ENCODE results near the gene SORL1-AS1.

Gene SORL1-AS1

DNA sequence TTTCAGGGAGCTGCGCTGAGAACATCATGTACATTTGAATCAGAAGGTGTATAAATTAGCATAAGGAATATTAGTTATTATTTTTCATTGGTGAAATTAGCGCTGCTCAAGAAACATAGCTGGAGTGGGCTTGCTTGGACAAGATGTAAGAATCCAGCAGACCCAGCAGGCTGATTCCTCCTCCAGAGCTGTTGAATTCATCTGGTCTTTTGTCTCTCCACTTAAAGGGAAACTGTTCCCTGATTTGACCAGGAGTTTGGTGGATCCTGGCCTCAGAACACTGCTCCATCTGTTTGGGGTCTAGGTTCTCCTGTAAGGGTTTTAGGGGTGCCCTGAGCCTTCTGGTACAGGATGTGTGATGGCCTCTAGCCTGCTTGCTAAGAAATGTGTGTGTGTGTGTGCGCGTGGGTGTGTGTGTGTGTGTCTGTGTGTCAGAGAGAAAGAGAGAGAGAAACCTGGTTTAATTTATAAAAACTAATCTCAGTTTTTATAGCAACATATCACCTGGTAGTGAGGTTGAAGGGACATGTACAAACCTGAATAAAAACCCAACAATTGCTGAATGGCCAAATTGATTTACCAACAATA is 9.0 kb downstream of the SORL1-AS1 start:
- in situ Hi-C loops (cut with MboI; ENCODE audit: low sequenced_read_pairs, unreplicated experiment), result no loop called here
- DNase-seq (ENCODE audit: low spot score), result no peak
- TF ChIP-seq, protein P1, sequence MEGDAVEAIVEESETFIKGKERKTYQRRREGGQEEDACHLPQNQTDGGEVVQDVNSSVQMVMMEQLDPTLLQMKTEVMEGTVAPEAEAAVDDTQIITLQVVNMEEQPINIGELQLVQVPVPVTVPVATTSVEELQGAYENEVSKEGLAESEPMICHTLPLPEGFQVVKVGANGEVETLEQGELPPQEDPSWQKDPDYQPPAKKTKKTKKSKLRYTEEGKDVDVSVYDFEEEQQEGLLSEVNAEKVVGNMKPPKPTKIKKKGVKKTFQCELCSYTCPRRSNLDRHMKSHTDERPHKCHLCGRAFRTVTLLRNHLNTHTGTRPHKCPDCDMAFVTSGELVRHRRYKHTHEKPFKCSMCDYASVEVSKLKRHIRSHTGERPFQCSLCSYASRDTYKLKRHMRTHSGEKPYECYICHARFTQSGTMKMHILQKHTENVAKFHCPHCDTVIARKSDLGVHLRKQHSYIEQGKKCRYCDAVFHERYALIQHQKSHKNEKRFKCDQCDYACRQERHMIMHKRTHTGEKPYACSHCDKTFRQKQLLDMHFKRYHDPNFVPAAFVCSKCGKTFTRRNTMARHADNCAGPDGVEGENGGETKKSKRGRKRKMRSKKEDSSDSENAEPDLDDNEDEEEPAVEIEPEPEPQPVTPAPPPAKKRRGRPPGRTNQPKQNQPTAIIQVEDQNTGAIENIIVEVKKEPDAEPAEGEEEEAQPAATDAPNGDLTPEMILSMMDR (IDR thresholded peaks at IDR 0.05; ENCODE audit: borderline replicate concordance, control extremely low read depth, extremely low read depth, insufficient read depth, missing control alignments), result no peak

DNA sequence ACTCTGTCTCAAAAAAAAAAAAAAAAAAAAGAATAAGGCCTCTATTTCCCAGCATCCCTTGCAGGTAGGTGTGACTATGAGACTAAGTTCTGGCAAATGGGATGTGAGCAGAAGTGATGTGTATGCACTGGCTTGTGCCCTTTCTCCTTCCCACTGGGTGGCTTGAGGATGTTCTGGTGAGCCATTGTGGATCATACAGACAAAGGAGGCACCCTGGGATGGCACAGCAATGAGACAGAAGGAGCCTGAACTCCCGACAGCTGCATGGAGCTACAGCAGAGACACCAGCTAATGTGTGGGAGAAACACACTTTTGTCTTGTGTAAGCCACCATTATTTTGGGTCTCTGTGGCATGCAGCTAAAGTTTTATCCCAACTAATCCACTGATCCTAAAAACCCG is 11.2 kb downstream of the SORL1-AS1 start:
- DNase-seq (ENCODE audit: low spot score), result no peak
- TF ChIP-seq, protein P1 (IDR thresholded peaks at IDR 0.05; ENCODE audit: borderline replicate concordance, control extremely low read depth, extremely low read depth, insufficient read depth, missing control alignments), result no peak
- in situ Hi-C loops (cut with MboI; ENCODE audit: low sequenced_read_pairs, unreplicated experiment), result no loop called here

DNA sequence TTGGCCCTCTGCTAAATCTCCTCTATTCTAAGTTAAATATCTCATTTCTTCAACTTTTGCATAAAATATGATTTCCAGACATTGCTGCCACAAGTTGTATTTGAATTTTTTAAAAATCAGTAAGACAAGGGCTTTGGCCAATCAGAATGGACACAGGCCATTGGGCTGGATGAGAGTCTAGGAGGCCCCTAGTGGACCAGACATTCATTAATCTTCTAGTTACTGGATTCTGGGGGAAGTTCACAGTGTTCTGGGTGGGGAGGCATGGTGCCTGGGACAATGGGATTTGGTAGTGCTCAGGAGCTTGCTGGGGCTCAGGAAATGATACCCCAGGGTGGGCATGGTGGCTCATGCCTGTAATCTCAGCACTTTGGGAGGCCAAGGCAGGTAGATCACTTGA is 13.0 kb downstream of the SORL1-AS1 start:
- DNase-seq (ENCODE audit: low spot score), result no peak
- TF ChIP-seq, protein P1 (IDR thresholded peaks at IDR 0.05; ENCODE audit: borderline replicate concordance, control extremely low read depth, extremely low read depth, insufficient read depth, missing control alignments), result no peak
- in situ Hi-C loops (cut with MboI; ENCODE audit: low sequenced_read_pairs, unreplicated experiment), result no loop called here

DNA sequence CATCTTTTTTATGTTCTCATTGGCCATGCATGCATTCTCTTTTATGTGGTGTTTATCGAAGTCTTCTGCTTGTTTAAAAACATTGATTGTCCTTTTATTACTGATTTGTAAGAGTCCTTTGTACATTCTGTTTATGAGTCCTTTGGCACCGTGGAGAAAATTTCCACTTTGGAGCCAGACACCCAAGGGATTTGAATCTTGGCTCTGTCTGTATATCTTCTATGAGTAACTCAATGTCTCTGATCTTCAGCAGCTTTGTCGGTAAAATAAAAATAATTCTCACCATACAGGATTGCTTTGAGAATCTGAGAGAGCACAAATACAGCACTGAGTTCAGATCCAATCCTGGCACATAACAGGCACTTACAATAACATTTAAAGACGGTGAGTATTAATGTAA is 13.4 kb downstream of the SORL1-AS1 start:
- TF ChIP-seq, protein P1 (IDR thresholded peaks at IDR 0.05; ENCODE audit: borderline replicate concordance, control extremely low read depth, extremely low read depth, insufficient read depth, missing control alignments), result no peak
- no peak for DNase-seq (ENCODE audit: low spot score)
- in situ Hi-C loops (cut with MboI; ENCODE audit: low sequenced_read_pairs, unreplicated experiment), result no loop called here

DNA sequence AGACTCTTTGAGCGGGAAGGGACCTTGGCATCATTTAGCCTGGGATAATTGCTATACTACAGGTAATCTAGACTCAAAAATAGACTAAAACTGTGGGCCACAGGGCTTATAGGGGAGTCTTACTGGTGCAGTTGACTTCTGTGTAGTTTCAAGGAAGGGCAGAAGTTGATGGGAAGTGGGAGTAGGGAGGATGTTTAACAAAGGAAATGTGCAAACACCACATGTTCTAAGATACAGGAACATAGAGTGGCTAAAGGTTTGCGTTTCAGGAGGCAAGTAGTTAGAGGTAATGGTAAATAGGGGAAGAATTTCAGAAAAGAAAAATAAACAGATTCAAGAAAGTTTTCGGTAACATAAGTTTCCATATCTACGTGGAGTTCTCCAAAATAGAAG is 15.1 kb downstream of the SORL1-AS1 start:
- TF ChIP-seq, protein P1 (IDR thresholded peaks at IDR 0.05; ENCODE audit: borderline replicate concordance, control extremely low read depth, extremely low read depth, insufficient read depth, missing control alignments), result no peak
- in situ Hi-C loops (cut with MboI; ENCODE audit: low sequenced_read_pairs, unreplicated experiment), result no loop called here
- no peak for DNase-seq (ENCODE audit: low spot score)

DNA sequence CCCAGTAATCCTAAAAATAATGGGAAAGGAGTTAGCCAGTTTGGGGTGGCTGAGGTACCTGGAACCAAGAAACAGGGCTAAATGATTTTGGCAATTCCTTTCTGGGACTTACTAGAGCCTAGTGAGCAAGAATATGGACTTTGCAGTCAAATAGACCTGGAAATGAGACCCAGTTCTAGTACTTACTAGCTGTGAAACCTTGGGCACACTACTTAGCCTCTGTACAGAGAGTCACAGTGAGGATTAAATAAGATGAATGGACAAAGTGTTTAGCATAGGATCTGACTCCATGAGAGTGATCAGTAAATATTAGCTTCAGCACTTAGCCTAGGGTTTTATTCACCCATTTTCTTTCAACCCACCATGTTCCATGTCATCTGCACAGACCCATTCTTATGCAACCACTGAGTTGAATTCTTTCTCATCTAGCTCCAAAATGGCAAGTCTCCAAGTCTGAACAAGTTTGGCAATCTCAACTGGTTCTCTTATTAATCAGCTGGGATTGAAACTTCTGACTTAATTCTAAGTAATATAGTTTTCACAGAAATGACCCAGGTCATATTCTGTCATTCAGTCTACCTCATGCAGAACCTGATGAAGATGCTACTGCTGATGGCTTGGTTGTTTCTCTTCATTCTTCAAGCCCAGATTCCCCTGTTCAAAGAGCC is 15.6 kb downstream of the SORL1-AS1 start:
- TF ChIP-seq, protein P1 (IDR thresholded peaks at IDR 0.05; ENCODE audit: borderline replicate concordance, control extremely low read depth, extremely low read depth, insufficient read depth, missing control alignments), result no peak
- in situ Hi-C loops (cut with MboI; ENCODE audit: low sequenced_read_pairs, unreplicated experiment), result no loop called here
- DNase-seq (ENCODE audit: low spot score), result no peak

Data from GM13976 (cell line).